Loucy (cell line): ENCODE results near the gene LRRK1.

ENCODE experiments used
- CTCF ChIP-seq: fragments of 200-600 bp; sonication (generic); conservative IDR thresholded peaks from 2 replicates; pipeline ENCODE4 v1.5.1; 2014; ENCODE audit warnings: mild to moderate bottlenecking, antibody characterized with exemption, low read length
- EZH2phosphoT487 ChIP-seq: fragments of 200-600 bp; IDR thresholded peaks from 2 replicates; pipeline ENCODE4 v1.6.1; 2018; ENCODE audit warnings: antibody characterized with exemption, mild to moderate bottlenecking, moderate library complexity, borderline replicate concordance

GRCh38 chr15:100995471-100996430, 76.6 kb downstream of the LRRK1 start:
- TF ChIP-seq CTCF (no peak), EZH2phosphoT487 (no peak)
